IMR-90 (cell line): ENCODE results near the gene ARPP21.

Experiments used
- CHD1 ChIP-seq: IDR thresholded peaks from 2 replicates; pipeline ENCODE4 v1.6.1; 2012; ENCODE audit warnings: low read depth, low read length, improper control_type of control experiment
- FOS ChIP-seq: fragments of 150-350 bp; IDR thresholded peaks from 2 replicates; pipeline ENCODE4 v1.6.1; 2016; ENCODE audit warnings: low read depth, low read length
- MAZ ChIP-seq: IDR thresholded peaks from 2 replicates; pipeline ENCODE4 v1.6.1; 2012; ENCODE audit warnings: low read depth, mild to moderate bottlenecking, low read length, improper control_type of control experiment, moderate library complexity, borderline replicate concordance
- NFE2L2 ChIP-seq: fragments of 150-350 bp; IDR thresholded peaks from 2 replicates; pipeline ENCODE4 v1.6.1; 2016; ENCODE audit warnings: low read depth, mild to moderate bottlenecking, low read length
- POLR2A ChIP-seq: IDR thresholded peaks from 2 replicates; pipeline ENCODE4 v1.6.1; 2012; ENCODE audit warnings: mild to moderate bottlenecking, low read depth, low read length
- RAD21 ChIP-seq: IDR thresholded peaks from 2 replicates; pipeline ENCODE4 v1.6.1; 2012; ENCODE audit warnings: low read length, improper control_type of control experiment
- RCOR1 ChIP-seq: IDR thresholded peaks from 2 replicates; pipeline ENCODE4 v1.6.1; 2012; ENCODE audit warnings: mild to moderate bottlenecking, low read length, improper control_type of control experiment; ENCODE audit not compliant: insufficient replicate concordance
- RFX5 ChIP-seq: IDR thresholded peaks from 2 replicates; pipeline ENCODE4 v1.8.0; 2012; ENCODE audit warnings: low read depth, mild to moderate bottlenecking, low read length, moderate library complexity
- TF ChIP-seq, protein P1 (sequence below): fragments of 150-350 bp; IDR thresholded peaks from 2 replicates; pipeline ENCODE4 v1.6.1; 2017; ENCODE audit warnings: mild to moderate bottlenecking, antibody characterized with exemption, low read length, low read depth
- TF ChIP-seq, protein P2 (sequence below): conservative IDR thresholded peaks from 2 replicates; pipeline ENCODE4 v1.5.1; 2012; ENCODE audit warnings: mild to moderate bottlenecking, low read depth, low read length, improper control_type of control experiment

DNA sequence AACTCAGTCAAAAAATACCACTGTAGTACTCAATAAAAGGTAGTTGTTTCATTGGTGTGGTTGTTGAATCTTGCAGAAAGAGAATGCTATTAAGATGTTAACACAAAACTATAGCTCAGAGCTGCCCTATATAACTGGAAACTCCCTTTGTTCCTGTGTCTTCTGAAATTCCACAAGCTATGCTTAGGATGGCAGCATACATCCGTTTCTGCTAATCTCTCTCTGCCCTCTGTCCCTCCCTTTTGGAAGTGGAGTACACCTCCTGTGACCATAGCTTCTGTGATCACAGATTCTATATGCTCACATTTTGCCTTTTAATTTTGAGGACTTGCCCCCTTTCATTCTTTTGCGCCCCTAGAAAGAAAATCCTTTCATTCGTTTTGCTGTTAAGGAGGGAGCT, 33.7 kb downstream of the ARPP21 start:
- TF ChIP-seq, protein P1, sequence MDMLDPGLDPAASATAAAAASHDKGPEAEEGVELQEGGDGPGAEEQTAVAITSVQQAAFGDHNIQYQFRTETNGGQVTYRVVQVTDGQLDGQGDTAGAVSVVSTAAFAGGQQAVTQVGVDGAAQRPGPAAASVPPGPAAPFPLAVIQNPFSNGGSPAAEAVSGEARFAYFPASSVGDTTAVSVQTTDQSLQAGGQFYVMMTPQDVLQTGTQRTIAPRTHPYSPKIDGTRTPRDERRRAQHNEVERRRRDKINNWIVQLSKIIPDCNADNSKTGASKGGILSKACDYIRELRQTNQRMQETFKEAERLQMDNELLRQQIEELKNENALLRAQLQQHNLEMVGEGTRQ = no peak
- TF ChIP-seq FOS = no peak
- TF ChIP-seq, protein P2, sequence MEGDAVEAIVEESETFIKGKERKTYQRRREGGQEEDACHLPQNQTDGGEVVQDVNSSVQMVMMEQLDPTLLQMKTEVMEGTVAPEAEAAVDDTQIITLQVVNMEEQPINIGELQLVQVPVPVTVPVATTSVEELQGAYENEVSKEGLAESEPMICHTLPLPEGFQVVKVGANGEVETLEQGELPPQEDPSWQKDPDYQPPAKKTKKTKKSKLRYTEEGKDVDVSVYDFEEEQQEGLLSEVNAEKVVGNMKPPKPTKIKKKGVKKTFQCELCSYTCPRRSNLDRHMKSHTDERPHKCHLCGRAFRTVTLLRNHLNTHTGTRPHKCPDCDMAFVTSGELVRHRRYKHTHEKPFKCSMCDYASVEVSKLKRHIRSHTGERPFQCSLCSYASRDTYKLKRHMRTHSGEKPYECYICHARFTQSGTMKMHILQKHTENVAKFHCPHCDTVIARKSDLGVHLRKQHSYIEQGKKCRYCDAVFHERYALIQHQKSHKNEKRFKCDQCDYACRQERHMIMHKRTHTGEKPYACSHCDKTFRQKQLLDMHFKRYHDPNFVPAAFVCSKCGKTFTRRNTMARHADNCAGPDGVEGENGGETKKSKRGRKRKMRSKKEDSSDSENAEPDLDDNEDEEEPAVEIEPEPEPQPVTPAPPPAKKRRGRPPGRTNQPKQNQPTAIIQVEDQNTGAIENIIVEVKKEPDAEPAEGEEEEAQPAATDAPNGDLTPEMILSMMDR = no peak
- no peak for TF ChIP-seq MAZ
- no peak for TF ChIP-seq NFE2L2
- TF ChIP-seq RFX5 = no peak
- no peak for TF ChIP-seq POLR2A
- TF ChIP-seq RCOR1 = no peak
- no peak for TF ChIP-seq CHD1
- no peak for TF ChIP-seq RAD21
